ENCODE measurements around the gene PBX1.

Gene PBX1

GRCh38 chr1:164867590-164867989, 308.6 kb downstream of the PBX1 start:
- DNase-seq (ENCODE audit: low read depth) = no peak

DNA sequence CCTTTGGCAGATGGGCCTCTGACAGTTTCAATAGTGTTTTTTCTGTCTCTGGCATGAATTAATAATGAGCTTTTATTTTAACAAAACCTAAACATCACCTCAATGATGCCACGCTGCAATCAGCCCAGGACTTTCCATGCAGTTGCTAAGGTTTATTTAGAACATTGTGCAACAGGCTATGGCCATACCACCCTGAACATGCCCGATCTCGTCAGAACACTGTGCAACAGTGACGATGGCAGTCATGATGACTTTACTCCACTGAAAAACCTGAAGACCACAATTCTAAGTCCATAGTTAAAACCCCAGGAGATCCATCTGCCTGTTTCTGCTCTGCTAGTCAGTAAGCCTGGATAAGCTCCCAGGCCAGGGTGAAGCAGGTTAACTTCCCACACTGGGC, 310.0 kb downstream of the PBX1 start:
- DNase-seq (ENCODE audit: low read depth) = no peak

DNA sequence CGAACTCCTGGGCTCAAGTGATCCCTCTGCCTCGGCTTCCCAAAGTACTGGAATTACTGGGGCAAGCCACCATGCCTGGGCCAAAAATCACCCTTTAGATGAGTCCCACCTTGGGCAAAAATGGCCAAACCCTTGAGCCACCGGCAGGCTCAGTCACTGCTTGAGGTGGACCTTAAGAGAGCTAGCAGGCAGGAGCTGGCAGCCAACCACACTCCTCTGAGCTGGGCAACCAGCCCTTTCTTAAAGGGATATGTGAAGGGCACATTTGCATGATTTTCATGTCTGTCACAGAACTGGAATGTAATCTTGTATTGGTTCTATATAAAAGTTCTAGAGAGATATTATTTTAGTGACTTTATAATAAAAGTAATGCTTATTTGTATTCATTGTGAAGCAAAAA, 316.5 kb downstream of the PBX1 start:
- no peak for DNase-seq (ENCODE audit: low read depth)

GRCh38 chr1:164876398-164877116, 317.6 kb downstream of the PBX1 start:
- DNase-seq (ENCODE audit: low read depth) = no peak

GRCh38 chr1:164880199-164880598, 321.2 kb downstream of the PBX1 start:
- DNase-seq (ENCODE audit: low read depth) = no peak

GRCh38 chr1:164880644-164881043, 321.7 kb downstream of the PBX1 start:
- no peak for DNase-seq (ENCODE audit: low read depth)

DNA sequence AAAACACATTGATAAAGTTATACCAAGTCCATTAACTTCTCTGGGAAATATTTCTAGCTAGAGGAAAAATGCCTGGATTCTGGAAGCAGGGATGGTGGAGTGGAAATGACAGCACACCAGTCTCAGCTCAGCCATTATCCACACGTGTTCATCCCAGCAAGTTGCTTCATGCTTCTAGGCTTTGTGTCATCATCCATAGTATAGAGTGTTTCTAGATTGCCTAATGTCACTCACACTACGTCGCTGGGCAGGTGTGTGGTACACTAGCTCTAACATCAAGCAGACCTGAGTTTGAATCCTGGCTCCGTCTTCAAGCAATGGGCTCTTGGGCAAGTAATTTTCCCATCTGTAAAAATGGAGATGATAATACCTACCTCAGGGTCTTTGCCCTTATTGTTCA, 326.3 kb downstream of the PBX1 start:
- no peak for DNase-seq (ENCODE audit: low read depth)

DNA sequence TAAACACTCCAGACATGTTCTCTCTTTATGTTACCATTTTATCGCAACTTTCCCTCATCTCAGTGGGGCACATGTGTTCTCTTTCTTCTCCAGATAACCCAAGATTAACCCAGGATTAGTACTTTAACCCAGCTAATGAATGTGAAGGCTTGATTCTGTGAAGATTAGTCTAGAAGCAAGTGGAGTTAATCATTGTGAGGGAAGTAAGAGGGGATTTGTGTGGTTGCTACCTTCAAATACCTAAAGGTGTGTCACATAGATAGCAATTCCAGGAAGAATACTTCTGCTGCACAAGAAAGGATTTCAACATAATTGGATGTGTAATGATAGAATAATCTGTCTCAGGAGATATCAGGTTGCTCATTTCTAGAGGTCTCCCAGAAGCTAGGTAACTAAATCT, 327.1 kb downstream of the PBX1 start:
- DNase-seq (ENCODE audit: low read depth) = no peak

GRCh38 chr1:164891615-164892014, 332.6 kb downstream of the PBX1 start:
- no peak for DNase-seq (ENCODE audit: low read depth)

- no peak for DNase-seq (ENCODE audit: low read depth)
Measured at GRCh38 chr1:164895026-164895912, 336.3 kb downstream of the PBX1 start.

GRCh38 chr1:164901031-164901430, 342.0 kb downstream of the PBX1 start:
- no peak for DNase-seq (ENCODE audit: low read depth)

Data from ELR (cell line).